Measurements from ENCODE around the gene NEXMIF. TPM values are rescaled to one million over a fixed set of nuclear protein-coding genes. Genes with fewer than 3 reads are reported as not detected.
"Not testable (repeated sequence)": the region's sequence is repeated elsewhere in the genome, so short reads cannot be mapped to it uniquely, and the experiment has no call there.

The NEXMIF gene
- total RNA-seq, 1 donor from 2014 or later, result 2.9 TPM

DNA sequence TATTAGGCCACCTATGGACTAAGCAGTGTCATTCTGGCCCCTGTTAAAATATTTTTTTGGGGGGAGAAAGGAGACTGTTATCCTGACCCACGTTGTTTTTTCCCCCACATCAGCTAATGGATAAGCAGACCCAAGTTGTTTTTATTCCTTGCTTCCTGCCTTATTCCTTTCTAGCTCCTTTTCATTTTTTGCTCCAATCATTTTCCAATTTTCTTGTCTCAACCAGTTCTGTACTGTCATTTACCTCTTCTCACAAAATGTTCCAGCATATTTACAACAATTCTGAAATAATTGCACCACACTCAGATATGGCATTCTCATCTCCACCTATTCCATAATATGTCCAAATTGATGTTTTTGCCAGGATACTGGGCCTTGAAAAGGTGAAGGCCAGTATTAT lies 150.3 kb downstream of the NEXMIF start:
- H3K4me3 Mint-ChIP-seq (ENCODE audit: unreplicated experiment), result no peak overlapping the region
- no peaks in the 10 kb centered on the region for H3K27me3 Mint-ChIP-seq (ENCODE audit: unreplicated experiment)
- no peaks in the 10 kb centered on the region for H3K9me3 Mint-ChIP-seq (ENCODE audit: unreplicated experiment)
- TF ChIP-seq, protein P1, sequence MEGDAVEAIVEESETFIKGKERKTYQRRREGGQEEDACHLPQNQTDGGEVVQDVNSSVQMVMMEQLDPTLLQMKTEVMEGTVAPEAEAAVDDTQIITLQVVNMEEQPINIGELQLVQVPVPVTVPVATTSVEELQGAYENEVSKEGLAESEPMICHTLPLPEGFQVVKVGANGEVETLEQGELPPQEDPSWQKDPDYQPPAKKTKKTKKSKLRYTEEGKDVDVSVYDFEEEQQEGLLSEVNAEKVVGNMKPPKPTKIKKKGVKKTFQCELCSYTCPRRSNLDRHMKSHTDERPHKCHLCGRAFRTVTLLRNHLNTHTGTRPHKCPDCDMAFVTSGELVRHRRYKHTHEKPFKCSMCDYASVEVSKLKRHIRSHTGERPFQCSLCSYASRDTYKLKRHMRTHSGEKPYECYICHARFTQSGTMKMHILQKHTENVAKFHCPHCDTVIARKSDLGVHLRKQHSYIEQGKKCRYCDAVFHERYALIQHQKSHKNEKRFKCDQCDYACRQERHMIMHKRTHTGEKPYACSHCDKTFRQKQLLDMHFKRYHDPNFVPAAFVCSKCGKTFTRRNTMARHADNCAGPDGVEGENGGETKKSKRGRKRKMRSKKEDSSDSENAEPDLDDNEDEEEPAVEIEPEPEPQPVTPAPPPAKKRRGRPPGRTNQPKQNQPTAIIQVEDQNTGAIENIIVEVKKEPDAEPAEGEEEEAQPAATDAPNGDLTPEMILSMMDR (IDR thresholded peaks at IDR 0.05; ENCODE audit: partially characterized antibody, unreplicated experiment), result no peak
- no peak for DNase-seq
- H3K36me3 Mint-ChIP-seq (ENCODE audit: unreplicated experiment), result no peaks in the 10 kb centered on the region
- no peaks in the 10 kb centered on the region for H3K4me1 Mint-ChIP-seq (ENCODE audit: low read depth, unreplicated experiment)
- H3K27ac Mint-ChIP-seq (ENCODE audit: unreplicated experiment), result no peak overlapping the region

DNA sequence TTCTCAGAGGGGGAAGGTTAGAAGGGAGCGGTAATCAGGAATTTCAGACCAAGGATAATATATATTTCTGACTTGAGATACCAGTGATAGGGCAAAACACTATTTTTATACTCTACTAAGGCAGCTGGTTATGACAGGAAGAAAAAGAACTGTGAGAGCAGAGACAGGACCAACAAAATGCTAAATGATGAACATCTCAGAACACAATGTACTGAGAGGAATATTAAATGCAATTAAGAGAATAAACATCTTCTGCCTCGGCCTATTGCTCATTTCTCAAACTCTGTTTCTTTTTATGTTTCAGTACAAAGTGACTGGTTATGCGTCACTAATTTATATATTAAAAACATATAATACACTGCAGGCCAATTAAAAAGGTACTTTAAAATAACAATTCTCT lies 188.8 kb downstream of the NEXMIF start:
- TF ChIP-seq, protein P1 (IDR thresholded peaks at IDR 0.05; ENCODE audit: partially characterized antibody, unreplicated experiment), result no peak
- Mint-ChIP-seq H3K36me3 (ENCODE audit: unreplicated experiment) (no peaks in the 10 kb centered on the region), H3K4me3 (ENCODE audit: unreplicated experiment) (no peak overlapping the region)

DNA sequence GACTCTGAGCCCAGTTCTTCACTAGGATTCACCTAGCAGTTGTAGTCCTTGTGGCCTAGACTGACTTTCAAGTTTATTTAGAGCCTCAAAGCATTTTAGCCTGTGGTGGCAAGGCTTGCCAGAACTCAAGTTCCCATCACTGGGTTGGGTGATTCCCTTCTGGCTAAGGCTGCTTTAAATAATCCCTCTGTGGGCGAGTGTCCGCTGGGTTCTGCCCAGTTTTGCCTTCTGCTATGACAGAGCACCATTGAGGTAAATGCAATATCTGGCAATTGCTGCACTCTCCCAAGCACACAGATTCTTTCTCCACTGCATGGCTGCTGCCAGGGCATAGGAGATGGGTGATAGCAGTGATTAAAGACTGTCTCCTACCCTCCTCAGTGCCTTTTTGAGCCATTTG lies 220.0 kb downstream of the NEXMIF start:
- peaks cover 2% of the 10 kb centered on the region for H3K9me3 Mint-ChIP-seq (ENCODE audit: unreplicated experiment)
- no peak overlapping the region for H3K4me3 Mint-ChIP-seq (ENCODE audit: unreplicated experiment)
- H3K36me3 Mint-ChIP-seq (ENCODE audit: unreplicated experiment), result no peaks in the 10 kb centered on the region

More for the DNA sequence above, 188.8 kb downstream of the NEXMIF start:
- no peaks in the 10 kb centered on the region for H3K27me3 Mint-ChIP-seq (ENCODE audit: unreplicated experiment)
- no peak overlapping the region for H3K27ac Mint-ChIP-seq (ENCODE audit: unreplicated experiment)
- H3K4me1 Mint-ChIP-seq (ENCODE audit: low read depth, unreplicated experiment), result no peaks in the 10 kb centered on the region
- H3K9me3 Mint-ChIP-seq (ENCODE audit: unreplicated experiment), result no peaks in the 10 kb centered on the region
- no peak for DNase-seq

DNA sequence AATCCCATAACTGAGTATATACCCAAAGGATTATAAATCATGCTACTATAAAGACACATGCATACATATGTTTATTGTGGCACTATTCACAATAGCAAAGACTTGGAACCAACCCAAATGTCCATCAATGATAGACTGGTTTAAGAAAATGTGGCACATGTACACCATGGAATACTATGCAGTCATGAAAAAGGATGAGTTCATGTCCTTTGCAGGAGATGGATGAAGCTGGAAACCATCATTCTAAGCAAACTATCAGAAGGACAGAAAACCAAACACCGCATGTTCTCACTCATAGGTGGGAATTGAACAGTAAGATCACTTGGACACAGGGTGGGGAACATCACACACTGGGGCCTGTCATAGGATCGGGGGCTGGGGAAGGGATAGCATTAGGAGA lies 223.9 kb downstream of the NEXMIF start:
- not testable (repeated sequence) for H3K36me3 Mint-ChIP-seq (ENCODE audit: unreplicated experiment); H3K27ac Mint-ChIP-seq (ENCODE audit: unreplicated experiment); DNase-seq; H3K9me3 Mint-ChIP-seq (ENCODE audit: unreplicated experiment); H3K4me3 Mint-ChIP-seq (ENCODE audit: unreplicated experiment); H3K4me1 Mint-ChIP-seq (ENCODE audit: low read depth, unreplicated experiment); H3K27me3 Mint-ChIP-seq (ENCODE audit: unreplicated experiment)

More for the DNA sequence above, 220.0 kb downstream of the NEXMIF start:
- DNase-seq, result no peak
- TF ChIP-seq, protein P1 (IDR thresholded peaks at IDR 0.05; ENCODE audit: partially characterized antibody, unreplicated experiment), result no peak
- no peak overlapping the region for H3K27ac Mint-ChIP-seq (ENCODE audit: unreplicated experiment)
- H3K27me3 Mint-ChIP-seq (ENCODE audit: unreplicated experiment), result no peaks in the 10 kb centered on the region
- no peaks in the 10 kb centered on the region for H3K4me1 Mint-ChIP-seq (ENCODE audit: low read depth, unreplicated experiment)

DNA sequence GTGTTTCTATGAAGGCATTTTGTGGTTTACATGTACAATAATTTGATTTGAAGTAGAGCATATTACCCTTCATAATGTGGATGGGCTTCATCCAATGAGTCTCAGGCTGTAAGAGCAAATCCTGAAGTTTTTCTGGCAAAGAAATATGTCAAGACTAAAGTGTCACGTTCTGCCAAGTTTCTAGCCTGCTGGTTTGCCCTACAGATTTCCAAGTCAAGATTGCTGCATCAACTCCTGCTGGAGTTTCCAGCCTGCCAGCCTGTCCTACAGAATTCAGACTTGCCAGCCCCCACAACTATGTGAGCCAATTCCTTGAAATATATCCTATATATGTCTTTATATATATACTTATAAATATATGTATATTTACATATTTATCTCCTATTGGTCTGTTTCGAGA lies 240.8 kb downstream of the NEXMIF start:
- H3K27me3 Mint-ChIP-seq (ENCODE audit: unreplicated experiment), result no peaks in the 10 kb centered on the region
- H3K9me3 Mint-ChIP-seq (ENCODE audit: unreplicated experiment), result no peaks in the 10 kb centered on the region
- no peak overlapping the region for H3K27ac Mint-ChIP-seq (ENCODE audit: unreplicated experiment)
- DNase-seq, result no peak
- no peak overlapping the region for H3K4me3 Mint-ChIP-seq (ENCODE audit: unreplicated experiment)
- no peaks in the 10 kb centered on the region for H3K4me1 Mint-ChIP-seq (ENCODE audit: low read depth, unreplicated experiment)
- no peaks in the 10 kb centered on the region for H3K36me3 Mint-ChIP-seq (ENCODE audit: unreplicated experiment)
- TF ChIP-seq, protein P1 (IDR thresholded peaks at IDR 0.05; ENCODE audit: partially characterized antibody, unreplicated experiment), result no peak

Other genes with a start within 250 kb of the NEXMIF start
- 30.5 TPM for gene ABCB7, start 230.8 kb upstream of the NEXMIF start, total RNA-seq (ENCODE audit: unreplicated experiment)

Measured in glutamatergic neuron (in vitro differentiated cells).